Retinal pigment epithelial cell (primary cell): ENCODE results near the gene PLAC8L1.

ENCODE experiments used
- DNase-seq: peaks from one replicate; pipeline ENCODE4 v3.0.0-alpha.2; 2010; ENCODE audit warnings: low read depth
- H3K4me3 ChIP-seq: 2 replicates; pipeline ENCODE4 v1.5.1; 2011; ENCODE audit warnings: mild to moderate bottlenecking, low read length, control low read depth, moderate library complexity
- TF ChIP-seq, protein P1 (sequence below): conservative IDR thresholded peaks from 2 replicates; pipeline ENCODE4 v1.5.1; 2011; ENCODE audit warnings: low read depth, low read length, control low read depth, inconsistent platforms

The PLAC8L1 gene

GRCh38 chr5:146072595-146072994 lies 32.8 kb downstream of the PLAC8L1 start:
- TF ChIP-seq, protein P1, sequence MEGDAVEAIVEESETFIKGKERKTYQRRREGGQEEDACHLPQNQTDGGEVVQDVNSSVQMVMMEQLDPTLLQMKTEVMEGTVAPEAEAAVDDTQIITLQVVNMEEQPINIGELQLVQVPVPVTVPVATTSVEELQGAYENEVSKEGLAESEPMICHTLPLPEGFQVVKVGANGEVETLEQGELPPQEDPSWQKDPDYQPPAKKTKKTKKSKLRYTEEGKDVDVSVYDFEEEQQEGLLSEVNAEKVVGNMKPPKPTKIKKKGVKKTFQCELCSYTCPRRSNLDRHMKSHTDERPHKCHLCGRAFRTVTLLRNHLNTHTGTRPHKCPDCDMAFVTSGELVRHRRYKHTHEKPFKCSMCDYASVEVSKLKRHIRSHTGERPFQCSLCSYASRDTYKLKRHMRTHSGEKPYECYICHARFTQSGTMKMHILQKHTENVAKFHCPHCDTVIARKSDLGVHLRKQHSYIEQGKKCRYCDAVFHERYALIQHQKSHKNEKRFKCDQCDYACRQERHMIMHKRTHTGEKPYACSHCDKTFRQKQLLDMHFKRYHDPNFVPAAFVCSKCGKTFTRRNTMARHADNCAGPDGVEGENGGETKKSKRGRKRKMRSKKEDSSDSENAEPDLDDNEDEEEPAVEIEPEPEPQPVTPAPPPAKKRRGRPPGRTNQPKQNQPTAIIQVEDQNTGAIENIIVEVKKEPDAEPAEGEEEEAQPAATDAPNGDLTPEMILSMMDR = no peak
- DNase-seq = no peak
- H3K4me3 ChIP-seq = no peak overlapping the region

GRCh38 chr5:146071171-146071570 lies 34.2 kb downstream of the PLAC8L1 start:
- no peak for DNase-seq
- TF ChIP-seq, protein P1 = no peak
- no peak overlapping the region for H3K4me3 ChIP-seq

GRCh38 chr5:146070746-146071145 lies 34.6 kb downstream of the PLAC8L1 start:
- H3K4me3 ChIP-seq = no peak overlapping the region
- TF ChIP-seq, protein P1 = no peak

GRCh38 chr5:146069780-146070099 lies 35.6 kb downstream of the PLAC8L1 start:
- no peak for DNase-seq
- no peak overlapping the region for H3K4me3 ChIP-seq
- TF ChIP-seq, protein P1 = no peak

More at GRCh38 chr5:146070746-146071145, 34.6 kb downstream of the PLAC8L1 start:
- DNase-seq = no peak

DNA sequence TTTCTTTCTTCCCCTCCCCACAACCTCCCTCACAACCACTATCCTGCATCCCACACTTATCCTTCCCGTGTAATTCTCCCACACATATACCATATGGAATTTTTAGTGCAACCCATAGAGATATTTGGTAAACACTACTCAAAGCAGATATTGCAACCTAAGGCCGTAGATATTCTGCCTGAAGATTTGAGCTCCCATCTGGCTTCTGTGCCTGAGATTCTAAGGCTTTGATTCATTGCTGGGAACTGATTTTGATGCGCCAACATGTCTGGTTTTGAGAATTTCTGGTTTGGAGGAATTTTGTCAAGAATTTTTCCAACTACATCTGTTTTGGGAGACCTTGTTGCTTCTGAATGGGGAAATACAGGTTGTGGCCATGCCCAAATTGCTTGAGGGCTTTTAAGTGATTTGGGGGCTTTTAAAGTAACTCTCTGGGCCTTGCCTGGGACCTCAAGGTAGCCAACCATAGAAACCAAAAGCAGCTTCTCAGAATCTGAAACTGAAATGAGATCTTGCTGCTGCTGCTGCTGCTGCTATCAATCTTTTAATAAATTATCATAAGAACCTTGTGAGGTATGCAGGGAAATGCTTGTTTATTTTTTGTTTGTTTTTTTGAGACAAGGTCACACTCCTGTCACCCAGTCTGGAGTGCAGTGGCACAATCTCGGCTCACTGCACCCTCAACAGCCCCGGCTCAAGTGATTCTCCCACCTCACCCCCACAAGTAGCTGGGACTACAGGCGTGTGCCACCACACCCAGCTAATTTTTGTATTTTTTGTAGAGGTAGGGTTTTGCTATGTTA lies 36.2 kb downstream of the PLAC8L1 start:
- TF ChIP-seq, protein P1 = no peak
- DNase-seq = no peak
- H3K4me3 ChIP-seq = no peak overlapping the region

DNA sequence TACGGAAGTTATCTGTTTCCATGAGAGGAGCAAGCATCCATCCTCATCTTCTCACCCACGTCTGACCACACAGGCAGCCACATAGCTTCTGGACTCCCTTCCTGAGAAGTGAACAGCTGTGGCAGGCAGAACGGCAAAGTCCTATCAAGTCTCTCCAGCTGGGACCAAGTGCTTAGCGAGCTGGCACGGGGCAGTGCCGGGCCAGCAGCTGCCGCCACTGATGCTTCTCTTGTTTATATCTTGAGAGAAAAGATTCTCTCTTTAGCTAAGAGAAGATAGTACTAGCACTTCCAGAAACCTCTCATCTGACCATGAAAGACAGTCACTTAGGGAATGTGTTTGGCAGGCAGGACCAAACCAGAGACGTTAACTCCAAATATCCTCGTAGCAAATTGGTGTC lies 37.2 kb downstream of the PLAC8L1 start:
- no peak for DNase-seq
- H3K4me3 ChIP-seq = no peak overlapping the region
- TF ChIP-seq, protein P1 = no peak

- H3K4me3 ChIP-seq = no peak overlapping the region
- no peak for DNase-seq
- TF ChIP-seq, protein P1 = no peak
These were observed 38.4 kb downstream of the PLAC8L1 start for GRCh38 chr5:146066968-146067367.
